CD14-positive monocyte (primary cell): ENCODE data around the gene CHRNB4. TPM values are rescaled to one million over a fixed set of nuclear protein-coding genes. Genes with fewer than 3 reads are reported as not detected.

ENCODE experiments used
- DNase-seq, 3 donors: peaks; one replicate each; pipeline ENCODE4 v3.0.0-alpha.2; 2011 to 2022
- H2AFZ ChIP-seq: 2 replicates; pipeline ENCODE4 v1.6.0; 2012; ENCODE audit warnings: mild to moderate bottlenecking, low read depth, low read length, inconsistent platforms; ENCODE audit not compliant: insufficient read depth, poor library complexity, severe bottlenecking
- H3K27ac ChIP-seq, 2 donors: 1 replicate in 1 of 2; 2 replicates in 1 of 2; pipeline ENCODE4 v1.5.1; 2012 to 2013; ENCODE audit warnings: low read length in 2 of 2, control low read depth in 1 of 2, inconsistent platforms in 1 of 2, low read depth in 1 of 2, mild to moderate bottlenecking in 1 of 2
- H3K27me3 ChIP-seq, 2 donors: one replicate each; pipeline versions ENCODE4 v1.6.0 to v1.6.1; 2011 to 2013; ENCODE audit warnings: low read length in 2 of 2; ENCODE audit not compliant: control insufficient read depth in 2 of 2, insufficient read depth in 2 of 2
- H3K36me3 ChIP-seq, 2 donors: replicated peaks in 1 of 2; 1 replicate in 1 of 2; 2 replicates in 1 of 2; pipeline versions ENCODE4 v1.5.1 to v1.6.1; 2012 to 2013; ENCODE audit warnings: low read length in 2 of 2, control low read depth in 1 of 2, inconsistent platforms in 1 of 2, mild to moderate bottlenecking in 1 of 2; ENCODE audit not compliant: insufficient read depth in 2 of 2, control insufficient read depth in 1 of 2
- H3K4me1 ChIP-seq, 2 donors: 1 replicate in 1 of 2; 2 replicates in 1 of 2; pipeline versions ENCODE4 v1.5.1 to v1.6.1; 2012 to 2013; ENCODE audit warnings: low read length in 2 of 2, control low read depth in 1 of 2, inconsistent platforms in 1 of 2, mild to moderate bottlenecking in 1 of 2, moderate library complexity in 1 of 2; ENCODE audit not compliant: insufficient read depth in 2 of 2, control insufficient read depth in 1 of 2
- H3K4me2 ChIP-seq: replicated peaks from 2 replicates; pipeline ENCODE3; 2012; ENCODE audit warnings: low read length, moderate library complexity, mild to moderate bottlenecking; ENCODE audit not compliant: poor library complexity, severe bottlenecking; ENCODE audit errors: extremely low read depth
- H3K4me3 ChIP-seq, 3 experiments: fragments of 200-600 bp in 1 of 3; sonication (generic) in 1 of 3; replicated peaks in 1 of 3; 1 replicate in 2 of 3; 2 replicates in 1 of 3; pipeline ENCODE4 v1.5.1; 2011 to 2013; ENCODE audit warnings: low read length in 3 of 3, mild to moderate bottlenecking in 3 of 3, control low read depth in 2 of 3, low read depth in 2 of 3, inconsistent platforms in 1 of 3, moderate library complexity in 1 of 3
- H3K79me2 ChIP-seq: 2 replicates; pipeline ENCODE4 v1.6.0; 2012; ENCODE audit warnings: mild to moderate bottlenecking, control low read depth, inconsistent platforms, low read length, moderate library complexity; ENCODE audit not compliant: insufficient read depth
- H3K9ac ChIP-seq: 2 replicates; pipeline ENCODE4 v1.6.0; 2017; ENCODE audit warnings: low read length, mild to moderate bottlenecking; ENCODE audit not compliant: insufficient read depth, poor library complexity, severe bottlenecking
- H3K9me3 ChIP-seq, 2 donors: replicated peaks in 1 of 2; 1 replicate in 1 of 2; 2 replicates in 1 of 2; pipeline versions ENCODE4 v1.5.1 to v1.6.1; 2012 to 2013; ENCODE audit warnings: low read length in 2 of 2, control low read depth in 1 of 2; ENCODE audit not compliant: control insufficient read depth in 1 of 2, insufficient read depth in 1 of 2
- H4K20me1 ChIP-seq: 2 replicates; pipeline ENCODE4 v1.6.0; 2012; ENCODE audit warnings: mild to moderate bottlenecking, low read length, control low read depth, moderate library complexity; ENCODE audit not compliant: insufficient read depth
- H3K27ac Mint-ChIP-seq, 7 donors: one replicate each; pipeline ENCODE4 v1.8.0; 2020; ENCODE audit warnings: mild to moderate bottlenecking in 7 of 7, mixed read lengths in 7 of 7, moderate library complexity in 6 of 7, inconsistent platforms in 2 of 7
- H3K27me3 Mint-ChIP-seq, 3 donors: one replicate each; pipeline ENCODE4 v1.8.0; 2021 to 2022; ENCODE audit warnings: low read depth in 3 of 3, mild to moderate bottlenecking in 3 of 3, mixed read lengths in 3 of 3, moderate library complexity in 3 of 3, inconsistent platforms in 1 of 3
- H3K36me3 Mint-ChIP-seq, 2 donors: one replicate each; pipeline ENCODE4 v1.8.0; 2020; ENCODE audit warnings: mixed read lengths in 2 of 2, inconsistent platforms in 1 of 2, mild to moderate bottlenecking in 1 of 2
- H3K4me1 Mint-ChIP-seq: one replicate; pipeline ENCODE4 v1.8.0; 2020; ENCODE audit warnings: mild to moderate bottlenecking, mixed read lengths
- H3K4me3 Mint-ChIP-seq, 2 donors: one replicate each; pipeline ENCODE4 v1.8.0; 2020; ENCODE audit warnings: mild to moderate bottlenecking in 2 of 2, mixed read lengths in 2 of 2, moderate library complexity in 1 of 2
- H3K9me3 Mint-ChIP-seq, 7 donors: one replicate each; pipeline ENCODE4 v1.8.0; 2020 to 2022; ENCODE audit warnings: mixed read lengths in 7 of 7, mild to moderate bottlenecking in 6 of 7, moderate library complexity in 6 of 7, inconsistent platforms in 2 of 7
- WGBS: methylation state at CpG from one replicate; pipeline ENCODE4 v1.1.5; 2013; ENCODE audit warnings: missing lambda C conversion rate; ENCODE audit not compliant: insufficient coverage; 5-methylcytosine and 5-hydroxymethylcytosine counted together
- intact Hi-C, 2 donors: fragments of 100-400 bp; cut with micrococcal nuclease; formaldehyde crosslinking; loops; one replicate each; pipeline versions ENCODE4 v1.15.0 to v1.15.1; 2023
- polyA plus RNA-seq, 3 donors: library from polyadenylated mRNA; depleted of rRNA in 1 of 3; unstranded in 2 of 3; stranded (reverse) in 1 of 3; fragments of 300-500 nt in 2 of 3; fragments of >200 nt in 1 of 3; fragmentation: Illumina TruSeq in 2 of 3; gene quantifications; 1 replicate in 2 of 3; 2 replicates in 1 of 3; pipeline ENCODE4 v1.2.3, GENCODE V29; 2012 to 2021
- TF ChIP-seq, protein P1 (sequence below): fragments of 200-600 bp; IDR thresholded peaks from one replicate; pipeline ENCODE4 v1.8.0; 2022; ENCODE audit warnings: antibody characterized with exemption, mild to moderate bottlenecking

Gene CHRNB4
- polyA plus RNA-seq, 3 donors, result not detected

DNA sequence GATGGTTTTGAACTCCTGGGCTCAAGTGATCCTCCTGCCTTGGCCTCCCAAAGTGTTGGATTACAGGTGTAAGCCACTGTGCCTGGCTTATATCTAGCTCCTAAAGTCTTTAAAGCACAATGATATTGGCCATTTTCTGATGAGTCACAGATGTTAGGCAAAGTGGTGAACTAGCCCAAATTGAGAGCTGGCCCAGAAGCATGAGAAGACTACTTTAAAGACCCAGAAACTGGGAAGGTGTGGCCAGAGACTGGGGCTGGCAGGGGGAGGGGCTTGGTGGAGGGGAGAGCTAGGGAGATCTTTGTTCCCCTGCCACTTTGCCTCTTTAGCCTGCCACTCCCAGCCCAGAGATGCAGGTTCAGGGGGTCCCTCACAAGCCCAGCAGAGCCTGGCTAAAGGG is 41.8 kb downstream of the CHRNB4 start:
- intact Hi-C loops, result no loop called here
- H3K9me3 Mint-ChIP-seq, result peaks cover 0 to 1% (median 0%) of the 10 kb centered on the region in 7 donors
- no peaks in the 10 kb centered on the region for H3K36me3 ChIP-seq
- no peak for DNase-seq
- H3K4me3 ChIP-seq, result no peak overlapping the region
- H3K4me3 Mint-ChIP-seq, result no peak overlapping the region
- no peaks in the 10 kb centered on the region for H3K36me3 Mint-ChIP-seq
- no peaks in the 10 kb centered on the region for H3K4me1 Mint-ChIP-seq
- H3K4me2 ChIP-seq, result no peak overlapping the region
- H3K9me3 ChIP-seq, result no peaks in the 10 kb centered on the region
- TF ChIP-seq, protein P1, sequence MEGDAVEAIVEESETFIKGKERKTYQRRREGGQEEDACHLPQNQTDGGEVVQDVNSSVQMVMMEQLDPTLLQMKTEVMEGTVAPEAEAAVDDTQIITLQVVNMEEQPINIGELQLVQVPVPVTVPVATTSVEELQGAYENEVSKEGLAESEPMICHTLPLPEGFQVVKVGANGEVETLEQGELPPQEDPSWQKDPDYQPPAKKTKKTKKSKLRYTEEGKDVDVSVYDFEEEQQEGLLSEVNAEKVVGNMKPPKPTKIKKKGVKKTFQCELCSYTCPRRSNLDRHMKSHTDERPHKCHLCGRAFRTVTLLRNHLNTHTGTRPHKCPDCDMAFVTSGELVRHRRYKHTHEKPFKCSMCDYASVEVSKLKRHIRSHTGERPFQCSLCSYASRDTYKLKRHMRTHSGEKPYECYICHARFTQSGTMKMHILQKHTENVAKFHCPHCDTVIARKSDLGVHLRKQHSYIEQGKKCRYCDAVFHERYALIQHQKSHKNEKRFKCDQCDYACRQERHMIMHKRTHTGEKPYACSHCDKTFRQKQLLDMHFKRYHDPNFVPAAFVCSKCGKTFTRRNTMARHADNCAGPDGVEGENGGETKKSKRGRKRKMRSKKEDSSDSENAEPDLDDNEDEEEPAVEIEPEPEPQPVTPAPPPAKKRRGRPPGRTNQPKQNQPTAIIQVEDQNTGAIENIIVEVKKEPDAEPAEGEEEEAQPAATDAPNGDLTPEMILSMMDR, result no peak
- no peak overlapping the region for H3K9ac ChIP-seq
- H3K27me3 ChIP-seq, result no peaks in the 10 kb centered on the region
- no peaks in the 10 kb centered on the region for H4K20me1 ChIP-seq
- H3K79me2 ChIP-seq, result no peaks in the 10 kb centered on the region
- no peak overlapping the region for H3K27ac ChIP-seq
- no peak overlapping the region for H2AFZ ChIP-seq
- H3K27me3 Mint-ChIP-seq, result peaks cover 0 to 9% (median 2%) of the 10 kb centered on the region in 3 donors
- H3K4me1 ChIP-seq, result no peaks in the 10 kb centered on the region
- H3K27ac Mint-ChIP-seq, result no peak overlapping the region

DNA sequence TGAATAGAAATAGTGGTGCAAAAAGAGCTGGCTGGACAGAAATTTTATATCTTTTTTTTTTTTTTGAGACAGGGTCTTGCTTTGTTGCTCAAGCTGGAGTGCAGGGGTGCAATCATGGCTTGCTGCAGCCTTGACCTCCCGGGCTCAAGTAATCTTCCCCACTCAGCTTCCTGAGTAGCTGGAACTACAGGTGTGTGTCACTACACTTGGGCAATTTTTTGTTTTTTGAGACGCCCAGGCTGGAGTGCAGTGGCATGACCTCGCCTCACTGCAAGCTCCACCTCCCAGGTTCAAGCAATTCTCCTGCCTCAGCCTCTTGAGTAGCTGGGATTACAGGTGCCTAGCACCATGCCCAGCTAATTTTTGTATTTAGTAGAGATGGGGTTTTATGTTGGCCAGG is 42.7 kb downstream of the CHRNB4 start:
- H2AFZ ChIP-seq, result no peak overlapping the region
- no peaks in the 10 kb centered on the region for H4K20me1 ChIP-seq
- Mint-ChIP-seq H3K27me3 (peaks cover 0 to 5% (median 2%) of the 10 kb centered on the region in 3 donors), H3K36me3 (no peaks in the 10 kb centered on the region), H3K9me3 (peaks cover 0 to 1% (median 0%) of the 10 kb centered on the region in 7 donors), H3K4me1 (no peaks in the 10 kb centered on the region), H3K27ac (no peak overlapping the region), H3K4me3 (no peak overlapping the region)
- no peak overlapping the region for H3K4me3 ChIP-seq
- no peaks in the 10 kb centered on the region for H3K36me3 ChIP-seq
- H3K9me3 ChIP-seq, result no peaks in the 10 kb centered on the region
- DNase-seq, result no peak
- TF ChIP-seq, protein P1, result no peak
- intact Hi-C loops, result no loop called here
- no peak overlapping the region for H3K27ac ChIP-seq
- no peaks in the 10 kb centered on the region for H3K79me2 ChIP-seq
- no peak overlapping the region for H3K4me2 ChIP-seq
- 76% methylated on average over 2 of the region's 3 CpGs for WGBS
- no peak overlapping the region for H3K9ac ChIP-seq
- H3K27me3 ChIP-seq, result no peaks in the 10 kb centered on the region
- no peaks in the 10 kb centered on the region for H3K4me1 ChIP-seq
